ENCODE measurements around the gene ADAT1.

The ADAT1 gene

DNA sequence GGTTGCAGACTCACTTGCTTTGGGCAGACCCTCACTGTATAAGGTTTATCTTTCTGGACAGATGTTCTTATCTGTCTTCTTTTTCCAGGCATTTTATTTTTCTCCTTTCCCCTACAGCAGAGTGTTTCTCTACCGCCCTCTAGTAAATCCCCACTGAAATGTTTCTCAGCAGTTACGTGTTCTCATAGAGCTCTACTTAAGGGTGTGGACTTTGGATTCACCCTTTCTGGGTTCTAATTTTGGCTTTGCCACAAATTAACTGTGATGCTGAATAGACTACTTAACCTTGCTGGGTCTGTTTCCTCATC, 2.0 kb downstream of the ADAT1 start:
- TF ChIP-seq, protein P1, sequence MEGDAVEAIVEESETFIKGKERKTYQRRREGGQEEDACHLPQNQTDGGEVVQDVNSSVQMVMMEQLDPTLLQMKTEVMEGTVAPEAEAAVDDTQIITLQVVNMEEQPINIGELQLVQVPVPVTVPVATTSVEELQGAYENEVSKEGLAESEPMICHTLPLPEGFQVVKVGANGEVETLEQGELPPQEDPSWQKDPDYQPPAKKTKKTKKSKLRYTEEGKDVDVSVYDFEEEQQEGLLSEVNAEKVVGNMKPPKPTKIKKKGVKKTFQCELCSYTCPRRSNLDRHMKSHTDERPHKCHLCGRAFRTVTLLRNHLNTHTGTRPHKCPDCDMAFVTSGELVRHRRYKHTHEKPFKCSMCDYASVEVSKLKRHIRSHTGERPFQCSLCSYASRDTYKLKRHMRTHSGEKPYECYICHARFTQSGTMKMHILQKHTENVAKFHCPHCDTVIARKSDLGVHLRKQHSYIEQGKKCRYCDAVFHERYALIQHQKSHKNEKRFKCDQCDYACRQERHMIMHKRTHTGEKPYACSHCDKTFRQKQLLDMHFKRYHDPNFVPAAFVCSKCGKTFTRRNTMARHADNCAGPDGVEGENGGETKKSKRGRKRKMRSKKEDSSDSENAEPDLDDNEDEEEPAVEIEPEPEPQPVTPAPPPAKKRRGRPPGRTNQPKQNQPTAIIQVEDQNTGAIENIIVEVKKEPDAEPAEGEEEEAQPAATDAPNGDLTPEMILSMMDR (IDR thresholded peaks at IDR 0.05; ENCODE audit: low read depth, low read length, missing control alignments), result peak; percentile 68
- DNase-seq (ENCODE audit: extremely low read depth, low read depth), result no peak
- H3K4me3 ChIP-seq (replicated peaks; ENCODE audit: low read depth, low read length), result no peak overlapping the region

DNA sequence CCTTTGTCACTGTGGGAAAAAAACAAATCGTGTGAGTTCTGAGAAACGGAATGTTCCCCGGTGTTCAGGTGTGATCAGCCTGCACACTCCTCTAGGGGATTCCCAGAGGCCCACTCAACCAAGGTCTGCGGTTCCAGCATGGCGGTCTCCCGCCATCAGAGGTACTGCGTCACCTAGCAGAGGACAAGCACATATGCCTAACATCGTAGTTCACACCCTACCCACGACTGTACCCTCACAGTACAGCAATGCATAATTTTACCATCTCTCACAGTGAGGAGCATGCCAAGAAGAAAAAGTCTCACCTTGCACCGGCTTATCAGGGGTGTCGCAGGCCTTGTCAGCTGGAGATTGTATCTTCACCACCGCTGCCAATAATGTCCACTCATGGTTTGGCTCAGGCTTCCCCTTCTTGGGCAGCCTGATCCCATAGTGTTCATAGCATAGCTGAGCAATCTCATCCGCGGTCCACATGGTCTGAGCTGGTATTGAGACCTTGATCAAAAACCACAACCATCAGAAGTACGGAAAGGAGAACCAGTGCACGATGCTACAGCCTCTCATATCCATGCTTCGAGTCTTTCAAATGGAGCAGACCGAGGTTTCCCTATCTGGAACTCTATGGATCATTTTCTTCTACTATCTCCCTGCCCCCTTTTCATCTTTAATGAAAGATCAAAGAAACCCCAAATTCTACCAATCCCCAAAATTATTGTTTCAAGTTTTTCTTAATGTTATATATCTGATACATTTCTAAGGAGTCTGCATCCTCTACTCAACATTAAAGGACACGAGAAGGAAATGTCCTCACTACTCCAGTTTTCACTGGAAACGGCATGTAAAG, 2.5 kb downstream of the ADAT1 start:
- TF ChIP-seq, protein P1 (IDR thresholded peaks at IDR 0.05; ENCODE audit: low read depth, low read length, missing control alignments), result no peak
- DNase-seq (ENCODE audit: extremely low read depth, low read depth), result no peak
- no peak overlapping the region for H3K4me3 ChIP-seq (replicated peaks; ENCODE audit: low read depth, low read length)

DNA sequence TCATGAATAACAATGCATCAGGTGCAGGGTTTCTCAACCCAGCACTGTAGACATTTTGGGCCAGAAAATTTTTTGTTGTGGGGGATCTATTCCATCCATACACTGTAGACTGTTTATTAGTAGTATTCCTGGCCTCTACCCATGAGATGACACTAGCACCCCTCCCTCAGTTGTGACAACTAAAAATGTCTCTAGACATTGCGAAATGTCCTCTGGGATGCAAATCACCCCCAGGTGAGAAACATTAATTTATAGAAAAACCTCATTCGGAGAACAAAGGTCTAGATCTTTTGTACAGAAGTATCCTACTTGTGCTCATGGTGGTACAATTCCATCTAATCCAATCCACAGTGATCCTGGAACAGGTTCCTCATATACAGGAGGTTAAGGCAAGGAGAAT, 4.3 kb downstream of the ADAT1 start:
- TF ChIP-seq, protein P1 (IDR thresholded peaks at IDR 0.05; ENCODE audit: low read depth, low read length, missing control alignments), result no peak
- H3K4me3 ChIP-seq (replicated peaks; ENCODE audit: low read depth, low read length), result no peak overlapping the region
- DNase-seq (ENCODE audit: extremely low read depth, low read depth), result no peak

DNA sequence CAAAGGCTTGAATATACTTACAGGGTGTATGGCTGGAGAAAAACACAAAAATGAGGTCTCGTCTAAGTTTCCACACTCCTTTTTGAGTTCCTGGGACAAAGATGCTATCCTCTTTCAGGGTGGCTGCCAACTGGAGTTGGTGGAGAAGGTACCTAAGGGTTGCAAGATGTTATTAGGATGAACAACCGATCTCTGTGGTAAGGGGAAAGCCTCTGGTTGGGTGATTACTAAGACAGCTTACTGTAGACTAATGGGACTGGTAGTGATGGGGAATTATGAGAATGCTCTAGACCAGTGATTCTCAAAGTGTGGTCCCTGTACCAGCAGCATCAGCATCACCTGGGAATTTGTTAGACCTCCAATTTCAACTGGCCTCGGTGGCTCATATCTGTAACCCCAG, 6.0 kb downstream of the ADAT1 start:
- no peak overlapping the region for H3K4me3 ChIP-seq (replicated peaks; ENCODE audit: low read depth, low read length)
- no peak for DNase-seq (ENCODE audit: extremely low read depth, low read depth)
- TF ChIP-seq, protein P1 (IDR thresholded peaks at IDR 0.05; ENCODE audit: low read depth, low read length, missing control alignments), result no peak

DNA sequence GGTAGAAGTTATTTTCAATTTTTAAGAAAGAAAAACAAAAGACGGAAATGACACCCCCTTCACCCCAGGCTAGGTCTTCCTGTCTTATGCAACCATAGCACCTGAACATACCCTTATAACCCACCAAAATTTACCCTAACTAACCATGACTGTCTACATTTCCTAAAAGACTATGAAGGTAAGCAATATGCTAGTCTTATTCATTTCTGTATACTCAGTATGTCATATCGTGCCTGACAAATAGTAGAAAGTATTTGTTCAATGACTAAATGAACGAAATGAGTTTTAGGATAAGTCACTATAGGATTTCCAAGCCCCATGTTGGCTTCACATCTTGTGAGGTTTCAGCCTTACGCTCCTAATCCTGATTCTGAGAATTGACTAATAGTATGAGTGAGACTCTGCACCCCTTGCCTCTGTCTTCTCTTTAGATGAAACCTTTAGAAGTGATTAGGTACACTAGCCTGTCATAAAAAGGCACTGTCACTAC, 6.5 kb downstream of the ADAT1 start:
- no peak overlapping the region for H3K4me3 ChIP-seq (replicated peaks; ENCODE audit: low read depth, low read length)
- no peak for DNase-seq (ENCODE audit: extremely low read depth, low read depth)
- TF ChIP-seq, protein P1 (IDR thresholded peaks at IDR 0.05; ENCODE audit: low read depth, low read length, missing control alignments), result no peak

DNA sequence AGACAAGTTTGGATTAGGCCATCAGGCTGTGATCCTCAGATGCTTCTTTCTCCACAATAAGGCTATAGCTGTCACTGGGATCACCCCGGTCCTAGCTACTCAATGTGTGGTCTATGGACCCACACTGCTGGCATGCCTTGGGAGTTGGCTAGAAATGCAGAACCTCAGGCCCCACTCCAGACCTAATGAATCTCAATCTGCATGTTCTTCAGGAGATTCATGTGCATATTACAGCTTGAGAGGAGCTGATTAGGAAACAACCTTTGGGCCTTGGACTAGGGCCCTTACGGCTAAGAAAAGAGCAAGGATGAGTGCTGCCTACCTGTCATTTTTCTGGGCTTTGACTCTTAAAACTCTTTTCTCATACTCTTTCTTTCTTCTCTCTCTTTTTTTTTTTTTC, 7.5 kb downstream of the ADAT1 start:
- H3K4me3 ChIP-seq (replicated peaks; ENCODE audit: low read depth, low read length), result no peak overlapping the region
- TF ChIP-seq, protein P1 (IDR thresholded peaks at IDR 0.05; ENCODE audit: low read depth, low read length, missing control alignments), result no peak
- no peak for DNase-seq (ENCODE audit: extremely low read depth, low read depth)
